GM12891 (cell line): ENCODE measurements around the gene SIN3A.
"Not testable (repeated sequence)": the region's sequence is repeated elsewhere in the genome, so short reads cannot be mapped to it uniquely, and the experiment has no call there.

Experiments
- DNase-seq: peaks from one replicate; pipeline ENCODE4 v3.0.0; 2011; ENCODE audit warnings: low spot score; ENCODE audit not compliant: insufficient read length
- FAIRE-seq: peaks from 2 replicates; lab custom pipeline; 2011; peaks lifted over from hg19 to GRCh38; lab: Jason Lieb, UNC
- PAX5 ChIP-seq: IDR thresholded peaks from 2 replicates; pipeline ENCODE4 v1.6.1; 2011; ENCODE audit warnings: low read length, moderate library complexity, mild to moderate bottlenecking; ENCODE audit not compliant: insufficient read depth, severe bottlenecking
- POLR2A ChIP-seq: IDR thresholded peaks from 2 replicates; pipeline ENCODE4 v1.6.1; 2011; ENCODE audit warnings: low read depth, low read length, control low read depth
- POLR2AphosphoS5 ChIP-seq: IDR thresholded peaks from 2 replicates; pipeline ENCODE4 v1.6.1; 2011; ENCODE audit warnings: low read depth, low read length, control low read depth
- POU2F2 ChIP-seq: IDR thresholded peaks from 2 replicates; pipeline ENCODE4 v1.6.1; 2011; ENCODE audit warnings: low read depth, mild to moderate bottlenecking, control low read depth, low read length, moderate library complexity
- SPI1 ChIP-seq: IDR thresholded peaks from 2 replicates; pipeline ENCODE4 v1.6.1; 2011; ENCODE audit warnings: low read depth, low read length, control low read depth
- TAF1 ChIP-seq: IDR thresholded peaks from 2 replicates; pipeline ENCODE4 v1.6.1; 2011; ENCODE audit warnings: low read depth, low read length, control low read depth

Gene SIN3A

DNA sequence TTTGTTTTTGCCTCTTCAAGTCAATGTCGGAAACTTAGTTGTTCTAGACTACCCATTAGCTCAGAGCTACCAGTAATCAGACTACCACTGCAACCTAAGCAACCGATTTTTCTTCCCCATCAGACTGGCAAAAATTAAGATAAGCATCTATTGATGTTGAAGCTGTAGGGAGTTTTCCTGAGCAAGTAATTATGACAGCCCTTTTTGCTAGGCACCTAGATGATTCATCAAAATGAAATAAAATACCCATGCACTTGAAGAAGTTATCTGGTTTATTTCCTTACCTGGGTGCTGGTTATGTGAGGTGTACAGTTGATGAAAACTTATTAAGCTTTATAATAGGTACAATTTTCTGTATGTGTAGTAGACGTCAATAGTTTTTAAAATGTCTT is 116.2 kb downstream of the SIN3A start:
- no peak for FAIRE-seq
- DNase-seq: no peak
- no peak for TF ChIP-seq PAX5
- no peak for TF ChIP-seq TAF1
- no peak for TF ChIP-seq POLR2AphosphoS5
- TF ChIP-seq POU2F2: no peak
- no peak for TF ChIP-seq SPI1
- TF ChIP-seq POLR2A: no peak

- not testable (repeated sequence) for FAIRE-seq, DNase-seq
Observed at GRCh38 chr15:75333654-75334419, 117.7 kb downstream of the SIN3A start.

GRCh38 chr15:75332093-75332492 is 119.4 kb downstream of the SIN3A start:
- not testable (repeated sequence) for FAIRE-seq, DNase-seq

- DNase-seq (no peak), FAIRE-seq (no peak)
- TF ChIP-seq TAF1 (no peak), POLR2AphosphoS5 (no peak), POLR2A (no peak), SPI1 (no peak), POU2F2 (no peak), PAX5 (no peak)
Observed at GRCh38 chr15:75329571-75329970, 121.9 kb downstream of the SIN3A start.

DNA sequence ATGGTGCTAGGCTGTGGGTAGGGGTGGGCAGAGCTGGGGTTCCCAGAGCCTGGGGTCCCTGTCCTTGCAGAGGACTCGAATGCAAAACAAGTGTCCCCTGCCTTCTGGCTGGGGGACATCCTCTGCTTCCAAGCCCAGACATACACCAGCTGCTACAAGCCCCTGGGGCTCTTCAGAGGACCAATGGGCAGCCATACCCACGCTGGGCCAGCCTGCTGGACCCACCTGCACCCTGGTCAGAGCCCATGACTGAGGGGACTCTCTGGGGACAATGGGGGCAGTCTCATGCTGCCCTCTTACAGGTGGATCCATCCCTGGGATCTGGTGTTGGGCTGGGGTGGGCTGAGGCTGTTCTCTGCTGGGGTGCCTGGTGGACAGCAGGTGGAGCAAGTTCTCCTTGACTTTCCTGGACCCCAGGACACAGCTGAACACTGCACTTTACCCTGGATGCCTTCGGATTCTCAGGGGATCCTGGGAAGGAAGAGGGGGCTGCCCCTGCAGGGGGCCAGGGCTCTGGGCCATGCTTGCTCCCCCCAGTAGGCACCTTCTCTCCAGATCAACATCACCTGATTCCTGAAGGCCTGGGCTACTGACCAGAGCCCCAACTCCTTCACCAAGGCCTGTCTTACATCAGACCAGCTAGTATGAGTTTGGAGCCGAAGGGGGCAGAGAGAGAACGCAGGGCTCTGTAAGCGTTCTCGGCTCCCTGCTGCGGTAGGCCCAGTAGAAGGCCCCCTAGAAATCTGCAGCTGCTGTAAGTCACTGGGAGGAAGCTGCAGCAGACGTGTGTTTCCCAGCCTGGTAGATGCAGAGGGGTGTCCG is 122.8 kb downstream of the SIN3A start:
- FAIRE-seq (no peak), DNase-seq (no peak)
- no peak for TF ChIP-seq SPI1
- no peak for TF ChIP-seq POLR2AphosphoS5
- TF ChIP-seq POU2F2: no peak
- no peak for TF ChIP-seq PAX5

GRCh38 chr15:75327491-75327890 is 124.0 kb downstream of the SIN3A start:
- FAIRE-seq (no peak), DNase-seq (no peak)
- no peak for TF ChIP-seq SPI1

DNA sequence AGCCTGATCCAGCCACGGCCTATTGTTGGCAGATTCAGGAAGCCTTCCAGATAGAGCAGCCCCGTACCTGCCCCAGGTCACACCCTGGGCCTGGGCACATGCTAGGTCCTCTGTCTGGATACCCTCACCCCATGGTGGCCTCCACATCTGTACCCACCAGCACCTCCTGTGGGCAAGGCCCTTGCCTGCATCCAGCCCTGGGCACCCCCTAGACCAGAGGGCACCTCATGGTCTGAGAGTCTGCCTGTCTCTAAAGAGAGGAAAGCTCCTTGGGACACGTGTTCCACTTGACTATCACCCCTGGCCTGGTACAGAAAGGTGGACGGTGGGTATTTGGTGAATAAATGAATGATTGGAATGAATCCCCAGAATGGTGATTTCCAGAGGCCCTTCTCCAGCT is 124.5 kb downstream of the SIN3A start:
- FAIRE-seq (no peak), DNase-seq (no peak)
- no peak for TF ChIP-seq POLR2AphosphoS5
- TF ChIP-seq POU2F2: no peak

- DNase-seq: no peak
- FAIRE-seq: no peak
- TF ChIP-seq SPI1 (no peak), PAX5 (no peak), POLR2A (no peak), POU2F2 (no peak), TAF1 (no peak), POLR2AphosphoS5 (no peak)
Observed at GRCh38 chr15:75325922-75326321, 125.6 kb downstream of the SIN3A start.

DNA sequence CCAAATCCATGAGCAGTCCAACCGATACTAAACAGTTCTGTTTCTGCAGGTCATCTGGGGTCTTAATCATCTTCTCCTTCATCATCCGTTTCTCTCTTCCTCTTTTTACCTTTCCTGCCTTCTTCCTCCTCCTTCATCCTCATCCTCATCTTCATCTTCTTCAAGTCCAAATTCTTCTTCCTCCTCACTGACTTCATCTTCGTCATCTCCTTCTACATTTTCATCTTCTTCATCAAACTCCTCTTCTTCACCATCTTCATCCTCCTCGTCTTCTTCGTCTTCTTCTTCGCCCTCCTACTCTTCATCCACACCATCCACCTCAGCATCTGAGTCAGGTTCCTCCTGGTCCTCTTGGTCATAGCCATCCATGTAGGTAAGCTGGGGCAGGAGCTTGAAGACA is 129.8 kb downstream of the SIN3A start:
- no peak for DNase-seq
- no peak for TF ChIP-seq POU2F2
- 0 out of 2 replicates have a peak, but pooled peaks have one; percentile 14 for TF ChIP-seq SPI1
- FAIRE-seq: no peak
